Measurements from ENCODE around the gene SAMD11. TPM values are rescaled to one million over a fixed set of nuclear protein-coding genes. Genes with fewer than 3 reads are reported as not detected.
A peak's percentile ranks its signal among the peaks of the same experiment; 100 is the strongest.
"Not testable (repeated sequence)": the region's sequence is repeated elsewhere in the genome, so short reads cannot be mapped to it uniquely, and the experiment has no call there.

SAMD11 gene
- 33.9 TPM for total RNA-seq

GRCh38 chr1:923131-923990, at the start of gene SAMD11:
Gene SAMD11, plus strand, starts transcription at chr1:923923. Its CDS starts 509 bp downstream, at chr1:924432.
- no peaks in the 10 kb centered on the region for H3K9me3 ChIP-seq
- TF ChIP-seq POLR2A (IDR thresholded peaks at IDR 0.05) (no peak), CTCF (IDR thresholded peaks at IDR 0.05) (no peak), POLR2AphosphoS5 (IDR thresholded peaks at IDR 0.05; ENCODE audit: insufficient read depth in 1 of 2, low read depth in 1 of 2) (no peak)
- H3K4me1 ChIP-seq, result peaks cover 46% of the 10 kb centered on the region
- no peak for DNase-seq (ENCODE audit: extremely low spot score in 2 of 2)
- H3K27ac ChIP-seq, result no peak within 1 kb of the TSS
- peak within 1 kb of the TSS; percentile 37 to 69 for H3K4me3 ChIP-seq
- H3K27me3 ChIP-seq, result peaks cover 4% of the 10 kb centered on the region
- H3K36me3 ChIP-seq, result no peaks in the 10 kb centered on the region
- intact Hi-C loops (cut with DNase I), result no loop called here

DNA sequence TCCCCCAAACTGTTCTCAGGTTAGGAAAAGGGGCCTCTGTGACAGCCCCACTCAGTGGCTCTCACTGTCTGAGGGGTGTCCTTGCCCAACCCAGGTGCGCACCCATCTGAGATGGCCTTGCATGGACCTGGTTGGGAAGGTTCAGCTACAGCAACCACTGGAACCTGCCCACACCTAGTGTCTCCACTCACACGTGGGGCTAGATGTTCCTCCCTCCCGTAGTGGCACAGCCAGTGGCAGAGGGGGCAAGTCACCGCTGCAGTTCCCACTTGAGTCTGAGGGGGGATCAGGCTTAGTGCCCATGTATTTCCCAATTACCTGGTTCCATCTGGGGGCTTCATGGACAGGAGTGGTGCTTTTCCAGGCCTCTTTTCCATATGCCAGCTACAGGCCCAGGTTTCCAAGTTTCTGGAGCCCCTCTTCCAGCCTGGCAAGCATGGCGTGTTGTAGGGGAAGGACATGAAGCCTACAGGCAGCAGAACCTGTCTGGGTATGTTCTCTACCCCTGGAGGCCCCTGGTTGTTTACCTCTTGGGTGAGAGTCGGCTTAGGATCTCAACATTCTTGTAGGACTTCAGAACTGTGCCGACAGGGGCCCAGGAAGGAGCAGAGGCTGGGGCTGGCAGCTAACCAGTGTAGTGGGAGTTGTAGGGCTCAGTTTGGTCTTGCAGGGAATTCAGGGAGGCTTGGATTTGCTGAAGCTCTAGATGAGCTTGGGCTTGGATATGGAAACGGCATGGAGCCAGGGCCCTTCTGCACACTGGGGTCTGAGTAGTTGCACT, 47.1 kb upstream of the SAMD11 start:
- H3K27ac ChIP-seq; H3K9me3 ChIP-seq; H3K4me1 ChIP-seq; intact Hi-C loops (cut with DNase I); H3K36me3 ChIP-seq; DNase-seq (ENCODE audit: extremely low spot score in 2 of 2); H3K27me3 ChIP-seq; H3K4me3 ChIP-seq: not testable (repeated sequence)

- H3K9me3 ChIP-seq; H3K4me3 ChIP-seq; intact Hi-C loops (cut with DNase I); H3K27ac ChIP-seq; DNase-seq (ENCODE audit: extremely low spot score in 2 of 2); H3K36me3 ChIP-seq; H3K4me1 ChIP-seq; H3K27me3 ChIP-seq: not testable (repeated sequence)
Measured at GRCh38 chr1:877209-877986, 46.3 kb upstream of the SAMD11 start.

- H3K4me1 ChIP-seq; H3K27me3 ChIP-seq; H3K4me3 ChIP-seq; H3K27ac ChIP-seq; H3K9me3 ChIP-seq; intact Hi-C loops (cut with DNase I); DNase-seq (ENCODE audit: extremely low spot score in 2 of 2); H3K36me3 ChIP-seq: not testable (repeated sequence)
Measured at GRCh38 chr1:880511-880910, 43.2 kb upstream of the SAMD11 start.

GRCh38 chr1:880915-881314, 42.8 kb upstream of the SAMD11 start:
- H3K9me3 ChIP-seq; H3K27me3 ChIP-seq; H3K4me1 ChIP-seq; intact Hi-C loops (cut with DNase I); H3K27ac ChIP-seq; DNase-seq (ENCODE audit: extremely low spot score in 2 of 2); H3K4me3 ChIP-seq; H3K36me3 ChIP-seq: not testable (repeated sequence)

- no peak overlapping the region for H3K4me3 ChIP-seq
- H3K36me3 ChIP-seq, result no peaks in the 10 kb centered on the region
- no peaks in the 10 kb centered on the region for H3K27me3 ChIP-seq
- no peak for TF ChIP-seq POLR2AphosphoS5 (IDR thresholded peaks at IDR 0.05; ENCODE audit: insufficient read depth in 1 of 2, low read depth in 1 of 2)
- TF ChIP-seq CTCF (IDR thresholded peaks at IDR 0.05), result no peak
- no peak for TF ChIP-seq POLR2A (IDR thresholded peaks at IDR 0.05)
- no peaks in the 10 kb centered on the region for H3K9me3 ChIP-seq
- H3K4me1 ChIP-seq, result no peaks in the 10 kb centered on the region
- no peak for DNase-seq (ENCODE audit: extremely low spot score in 2 of 2)
- intact Hi-C loops (cut with DNase I), result no loop called here
- no peak overlapping the region for H3K27ac ChIP-seq
Measured at GRCh38 chr1:886311-886710, 37.4 kb upstream of the SAMD11 start.
